Epithelial cell of esophagus (primary cell): ENCODE data around the gene BIRC3.

Experiments used
- DNase-seq: peaks from one replicate; pipeline ENCODE4 v3.0.0; 2010; ENCODE audit warnings: low read depth
- H3K4me3 ChIP-seq: 2 replicates; pipeline ENCODE4 v1.5.1; 2011; ENCODE audit warnings: mild to moderate bottlenecking, low read length, control low read depth
- CTCF ChIP-seq: IDR thresholded peaks from 2 replicates; pipeline ENCODE4 v1.5.1; 2011; ENCODE audit warnings: low read depth, mild to moderate bottlenecking, low read length, control low read depth, inconsistent platforms; ENCODE audit not compliant: insufficient read depth; ENCODE audit errors: missing control alignments

BIRC3 gene

GRCh38 chr11:102274628-102275027 lies 42.7 kb upstream of the BIRC3 start:
- TF ChIP-seq CTCF: no peak
- no peak overlapping the region for H3K4me3 ChIP-seq
- DNase-seq: no peak

GRCh38 chr11:102276362-102276761 lies 40.9 kb upstream of the BIRC3 start:
- H3K4me3 ChIP-seq: no peak overlapping the region
- no peak for DNase-seq
- TF ChIP-seq CTCF: no peak

- TF ChIP-seq CTCF: no peak
- DNase-seq: no peak
- H3K4me3 ChIP-seq: no peak overlapping the region
These were observed 40.5 kb upstream of the BIRC3 start for GRCh38 chr11:102276783-102277182.

DNA sequence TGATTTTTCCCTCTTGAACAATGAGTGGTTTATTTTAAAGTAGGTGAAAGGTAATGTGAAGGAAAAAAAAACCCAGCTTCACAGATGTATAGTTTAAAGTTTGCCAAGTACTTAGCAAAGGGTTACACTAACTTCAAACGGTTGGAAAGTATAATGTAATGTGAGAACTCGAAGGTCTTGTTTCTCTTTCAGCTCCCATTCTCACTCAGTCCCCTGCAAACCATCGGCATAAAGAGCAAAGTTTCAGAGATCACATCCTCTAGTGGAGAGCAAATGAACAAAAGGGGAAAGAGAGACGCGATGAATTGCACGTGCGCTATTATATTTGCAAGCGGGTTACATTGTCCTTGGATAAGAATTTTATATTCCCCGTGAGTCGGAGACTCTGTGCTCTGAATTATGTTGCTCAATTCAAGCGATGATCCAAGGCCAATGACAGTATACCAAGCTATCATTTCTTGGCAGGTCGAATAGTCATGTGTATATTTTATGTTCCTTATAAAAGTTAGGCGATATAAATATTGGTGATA lies 37.6 kb upstream of the BIRC3 start:
- H3K4me3 ChIP-seq: peak overlapping the region; percentile 3

DNA sequence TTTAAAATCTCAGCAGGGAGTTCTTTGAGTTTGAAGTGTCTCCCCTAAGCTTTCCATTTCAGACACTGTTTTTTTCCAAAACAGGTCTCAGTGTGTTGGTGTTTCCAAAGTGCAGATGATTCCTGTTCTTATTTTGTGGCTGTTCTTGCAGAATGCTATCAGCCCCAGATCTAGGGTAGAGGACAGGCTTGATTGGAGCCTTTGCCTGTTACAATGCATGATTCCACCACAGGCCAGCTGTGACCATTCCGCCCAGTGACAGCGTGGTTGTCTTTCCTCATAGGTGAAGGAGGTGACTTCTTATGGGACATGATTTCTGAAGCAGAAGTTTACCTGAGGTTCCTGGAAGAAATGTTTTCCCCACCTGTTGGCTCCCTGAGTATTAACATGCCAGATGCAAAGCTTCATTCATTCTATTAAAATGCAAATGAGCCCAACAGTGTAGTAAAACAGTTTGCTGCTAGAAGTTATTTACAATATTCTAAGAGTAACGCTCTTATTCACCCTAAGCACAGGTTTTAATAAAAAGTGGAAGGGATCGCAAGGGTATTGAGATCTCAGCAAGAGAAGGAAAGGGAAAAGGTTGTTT lies 36.9 kb upstream of the BIRC3 start:
- DNase-seq: no peak
- H3K4me3 ChIP-seq: no peak overlapping the region
- no peak for TF ChIP-seq CTCF

More for the DNA sequence above, 37.6 kb upstream of the BIRC3 start:
- TF ChIP-seq CTCF: no peak
- DNase-seq: peak; percentile 43

GRCh38 chr11:102283116-102283485 lies 34.2 kb upstream of the BIRC3 start:
- no peak for TF ChIP-seq CTCF
- no peak for DNase-seq
- H3K4me3 ChIP-seq: no peak overlapping the region

- DNase-seq: peak; percentile 51
- H3K4me3 ChIP-seq: no peak overlapping the region
- no peak for TF ChIP-seq CTCF
These were observed 33.3 kb upstream of the BIRC3 start for GRCh38 chr11:102284008-102284407.
